Thyroid gland (tissue), 4 donors: Measurements from ENCODE around the gene INPP5D.
"Not testable (repeated sequence)": the region's sequence is repeated elsewhere in the genome, so short reads cannot be mapped to it uniquely, and the experiment has no call there.

Source experiments
- POLR2A ChIP-seq, 2 donors: fragments of 450-650 bp; IDR thresholded peaks; one replicate each; pipeline ENCODE4 v1.6.1; 2017; ENCODE audit warnings: antibody characterized with exemption in 2 of 2, mild to moderate bottlenecking in 2 of 2, moderate library complexity in 1 of 2
- TF ChIP-seq, protein P1 (sequence below), 6 experiments: fragments of 200-600 bp in 3 of 6; fragments of 450-650 bp in 3 of 6; sonication (generic) in 3 of 6; IDR thresholded peaks; one replicate each; pipeline ENCODE4 v1.5.1; 2016 to 2019; ENCODE audit warnings: antibody characterized with exemption in 6 of 6, mild to moderate bottlenecking in 2 of 6, inconsistent platforms in 1 of 6, moderate library complexity in 1 of 6

DNA sequence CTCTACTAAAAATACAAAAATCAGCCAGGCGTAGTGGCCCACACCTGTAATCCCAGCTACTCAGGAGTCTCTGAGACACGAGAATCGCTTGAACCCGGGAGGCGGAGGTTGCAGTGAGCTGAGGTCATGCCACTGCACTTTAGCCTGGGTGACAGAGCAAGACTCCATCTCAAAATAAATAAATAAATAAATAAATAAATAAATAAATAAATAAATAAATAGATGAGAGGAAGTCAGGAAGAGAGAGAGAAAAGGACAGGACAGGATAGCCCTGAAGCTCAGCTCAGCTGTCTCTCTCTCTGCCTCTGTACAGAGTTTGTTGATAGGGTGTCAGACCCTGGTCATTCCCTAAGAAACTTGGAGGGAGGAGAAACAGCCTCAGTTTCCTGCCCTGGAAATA, 140.6 kb downstream of the INPP5D start:
- TF ChIP-seq, protein P1, sequence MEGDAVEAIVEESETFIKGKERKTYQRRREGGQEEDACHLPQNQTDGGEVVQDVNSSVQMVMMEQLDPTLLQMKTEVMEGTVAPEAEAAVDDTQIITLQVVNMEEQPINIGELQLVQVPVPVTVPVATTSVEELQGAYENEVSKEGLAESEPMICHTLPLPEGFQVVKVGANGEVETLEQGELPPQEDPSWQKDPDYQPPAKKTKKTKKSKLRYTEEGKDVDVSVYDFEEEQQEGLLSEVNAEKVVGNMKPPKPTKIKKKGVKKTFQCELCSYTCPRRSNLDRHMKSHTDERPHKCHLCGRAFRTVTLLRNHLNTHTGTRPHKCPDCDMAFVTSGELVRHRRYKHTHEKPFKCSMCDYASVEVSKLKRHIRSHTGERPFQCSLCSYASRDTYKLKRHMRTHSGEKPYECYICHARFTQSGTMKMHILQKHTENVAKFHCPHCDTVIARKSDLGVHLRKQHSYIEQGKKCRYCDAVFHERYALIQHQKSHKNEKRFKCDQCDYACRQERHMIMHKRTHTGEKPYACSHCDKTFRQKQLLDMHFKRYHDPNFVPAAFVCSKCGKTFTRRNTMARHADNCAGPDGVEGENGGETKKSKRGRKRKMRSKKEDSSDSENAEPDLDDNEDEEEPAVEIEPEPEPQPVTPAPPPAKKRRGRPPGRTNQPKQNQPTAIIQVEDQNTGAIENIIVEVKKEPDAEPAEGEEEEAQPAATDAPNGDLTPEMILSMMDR (IDR thresholded peaks at IDR 0.05) = not testable (repeated sequence)
- TF ChIP-seq POLR2A (IDR thresholded peaks at IDR 0.05) = not testable (repeated sequence)
